OCI-LY7 (cell line): ENCODE results near the gene PODXL. TPM values are rescaled to one million over a fixed set of nuclear protein-coding genes. Genes with fewer than 3 reads are reported as not detected.

Experiments used
- BruUV-seq: library from RNA; stranded (reverse); fragments of 400-500 nt; replicated peaks from 2 replicates; lab custom pipeline; 2021; lab: Mats Ljungman, UMichigan
- CTCF ChIA-PET: fragments of 300-600 bp; sonication (Branson Sonifier 250); formaldehyde crosslinking; loops from one replicate; lab custom pipeline; 2022; ENCODE audit warnings: antibody characterized with exemption; ENCODE audit not compliant: unreplicated experiment; lab: Charles Lee
- POLR2A ChIA-PET: fragments of 300-600 bp; sonication (Branson Sonifier 250); formaldehyde crosslinking; loops from one replicate; lab custom pipeline; 2022; ENCODE audit warnings: antibody characterized with exemption; lab: Charles Lee
- DNase-seq: peaks from one replicate; pipeline ENCODE4 v3.0.0-alpha.2; 2015; ENCODE audit warnings: low spot score
- H2AFZ ChIP-seq: fragments of 200-600 bp; sonication (generic), shearing (Covaris generic); 2 replicates; pipeline ENCODE4 v1.6.1; 2014; ENCODE audit warnings: mild to moderate bottlenecking, antibody characterized with exemption, low read length, moderate library complexity
- H3K27ac ChIP-seq: fragments of 200-600 bp; sonication (generic); 2 replicates; pipeline ENCODE4 v1.5.1; 2014; ENCODE audit warnings: mixed run types, low read depth, mild to moderate bottlenecking, moderate library complexity, low read length, inconsistent platforms; ENCODE audit not compliant: poor library complexity, severe bottlenecking
- H3K36me3 ChIP-seq: fragments of 200-600 bp; sonication (generic); 2 replicates; pipeline ENCODE4 v1.6.1; 2014; ENCODE audit warnings: mild to moderate bottlenecking, antibody characterized with exemption, low read length, moderate library complexity, mixed read lengths; ENCODE audit not compliant: insufficient read depth
- H3K4me1 ChIP-seq: fragments of 200-600 bp; sonication (generic); 2 replicates; pipeline ENCODE4 v1.5.1; 2014; ENCODE audit warnings: mild to moderate bottlenecking, low read length; ENCODE audit not compliant: insufficient read depth, poor library complexity, severe bottlenecking
- H3K4me2 ChIP-seq: fragments of 200-600 bp; sonication (generic); 2 replicates; pipeline ENCODE4 v1.6.1; 2014; ENCODE audit warnings: mild to moderate bottlenecking, low read length
- H3K4me3 ChIP-seq: fragments of 200-600 bp; sonication (generic); 2 replicates; pipeline ENCODE4 v1.5.1; 2014; ENCODE audit warnings: mild to moderate bottlenecking, low read depth, low read length; ENCODE audit not compliant: poor library complexity, severe bottlenecking
- H3K79me2 ChIP-seq: fragments of 200-600 bp; sonication (generic); 2 replicates; pipeline ENCODE4 v1.6.1; 2016; ENCODE audit warnings: low read depth, mild to moderate bottlenecking, low read length, moderate library complexity, mixed read lengths; ENCODE audit not compliant: insufficient read depth
- H3K9me2 ChIP-seq: fragments of 200-600 bp; sonication (generic); 2 replicates; pipeline ENCODE4 v1.6.1; 2016; ENCODE audit warnings: mild to moderate bottlenecking, low read length, mixed read lengths; ENCODE audit not compliant: insufficient read depth
- H3K9me3 ChIP-seq: fragments of 200-600 bp; sonication (generic); 2 replicates; pipeline ENCODE4 v1.6.1; 2014; ENCODE audit warnings: mild to moderate bottlenecking, mixed run types, low read length, mixed read lengths
- H4K20me1 ChIP-seq: fragments of 200-600 bp; sonication (generic); 2 replicates; pipeline ENCODE4 v1.6.1; 2014; ENCODE audit warnings: mild to moderate bottlenecking, antibody characterized with exemption, low read length, moderate library complexity, mixed read lengths; ENCODE audit not compliant: insufficient read depth
- EZH2phosphoT487 ChIP-seq: fragments of 200-600 bp; sonication (generic); IDR thresholded peaks from 2 replicates; pipeline ENCODE4 v1.6.1; 2018; ENCODE audit warnings: low read depth, borderline replicate concordance, mild to moderate bottlenecking, mixed run types, antibody characterized with exemption, low read length, moderate library complexity, mixed read lengths
- intact Hi-C: fragments of 100-400 bp; cut with micrococcal nuclease; formaldehyde crosslinking; loops from one replicate; pipeline ENCODE4 v1.10.0; 2022; ENCODE audit not compliant: unreplicated experiment
- total RNA-seq, 2 experiments: library from RNA; depleted of rRNA in 1 of 2; stranded (reverse); fragments of >200 nt in 1 of 2; shearing (Covaris generic) in 1 of 2; gene quantifications; 2 replicates each; pipeline ENCODE4 v1.2.3, GENCODE V29; 2014 to 2022
- TF ChIP-seq, protein P1 (sequence below): fragments of 200-600 bp; sonication (generic); conservative IDR thresholded peaks from 2 replicates; pipeline ENCODE4 v1.5.1; 2014; ENCODE audit warnings: mild to moderate bottlenecking, antibody characterized with exemption, low read length, moderate library complexity, mixed read lengths

Gene PODXL
- total RNA-seq, 2 experiments from 2014 or later: 0.32 to 2.1 TPM

DNA sequence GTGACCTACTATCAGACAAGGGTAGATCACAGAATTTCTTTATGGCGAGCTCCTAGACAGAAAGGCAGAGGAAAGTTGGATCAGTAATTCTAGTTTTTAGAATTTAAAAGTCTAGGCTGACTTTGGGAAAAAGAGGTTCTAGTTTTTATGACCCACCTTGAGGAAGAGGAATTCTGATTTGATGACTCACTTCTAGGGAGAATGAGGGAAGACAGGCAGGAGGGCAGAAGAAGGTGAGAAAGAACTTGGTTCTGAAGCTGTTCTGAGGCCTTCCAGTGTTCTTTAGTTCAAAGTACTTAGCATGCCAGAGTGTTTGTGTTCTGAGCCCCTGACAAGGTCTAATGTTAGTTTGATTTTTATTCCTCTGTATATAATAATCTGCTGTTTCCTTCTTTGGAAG lies 97.2 kb downstream of the PODXL start:
- TF ChIP-seq EZH2phosphoT487: no peak
- TF ChIP-seq, protein P1, sequence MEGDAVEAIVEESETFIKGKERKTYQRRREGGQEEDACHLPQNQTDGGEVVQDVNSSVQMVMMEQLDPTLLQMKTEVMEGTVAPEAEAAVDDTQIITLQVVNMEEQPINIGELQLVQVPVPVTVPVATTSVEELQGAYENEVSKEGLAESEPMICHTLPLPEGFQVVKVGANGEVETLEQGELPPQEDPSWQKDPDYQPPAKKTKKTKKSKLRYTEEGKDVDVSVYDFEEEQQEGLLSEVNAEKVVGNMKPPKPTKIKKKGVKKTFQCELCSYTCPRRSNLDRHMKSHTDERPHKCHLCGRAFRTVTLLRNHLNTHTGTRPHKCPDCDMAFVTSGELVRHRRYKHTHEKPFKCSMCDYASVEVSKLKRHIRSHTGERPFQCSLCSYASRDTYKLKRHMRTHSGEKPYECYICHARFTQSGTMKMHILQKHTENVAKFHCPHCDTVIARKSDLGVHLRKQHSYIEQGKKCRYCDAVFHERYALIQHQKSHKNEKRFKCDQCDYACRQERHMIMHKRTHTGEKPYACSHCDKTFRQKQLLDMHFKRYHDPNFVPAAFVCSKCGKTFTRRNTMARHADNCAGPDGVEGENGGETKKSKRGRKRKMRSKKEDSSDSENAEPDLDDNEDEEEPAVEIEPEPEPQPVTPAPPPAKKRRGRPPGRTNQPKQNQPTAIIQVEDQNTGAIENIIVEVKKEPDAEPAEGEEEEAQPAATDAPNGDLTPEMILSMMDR: no peak
- ChIA-PET POLR2A (interaction anchor here (1.4 kb wide), 1 partner anchor 8 kb away, joined by 3 read pairs; no protein-coding TSS in a partner anchor), CTCF (no interaction called here)
- intact Hi-C loops: no loop called here
- no peaks in the 10 kb centered on the region for H4K20me1 ChIP-seq
- no peak overlapping the region for H3K4me2 ChIP-seq
- peaks cover 13% of the 10 kb centered on the region for H3K36me3 ChIP-seq
- no TSS peak for BruUV-seq
- no peaks in the 10 kb centered on the region for H3K79me2 ChIP-seq
- no peak for DNase-seq
- H3K4me1 ChIP-seq: peaks cover 7% of the 10 kb centered on the region
- H3K9me2 ChIP-seq: no peaks in the 10 kb centered on the region
- no peak overlapping the region for H2AFZ ChIP-seq
- no peak overlapping the region for H3K4me3 ChIP-seq
- H3K27ac ChIP-seq: no peak overlapping the region
- H3K9me3 ChIP-seq: no peaks in the 10 kb centered on the region

DNA sequence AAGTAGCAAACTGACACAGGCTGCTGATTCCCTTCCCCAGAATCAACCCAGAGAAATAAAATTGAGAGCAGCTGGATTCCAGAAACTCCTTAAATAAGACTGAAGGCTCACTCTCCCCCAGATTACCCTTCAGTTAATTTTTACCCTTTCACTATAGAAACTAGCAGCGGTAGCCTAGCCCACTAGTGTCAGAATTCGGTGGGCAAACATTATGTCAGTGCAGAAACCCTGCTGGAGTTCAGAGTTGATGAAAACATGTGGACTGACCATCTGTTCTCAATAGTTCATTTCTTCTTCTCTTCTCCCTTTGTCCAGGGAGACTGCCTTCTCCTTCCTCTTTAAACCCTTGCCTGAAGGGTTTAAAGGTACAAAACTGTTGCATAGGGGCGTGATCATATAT lies 100.1 kb downstream of the PODXL start:
- TF ChIP-seq, protein P1: no peak
- no peak for TF ChIP-seq EZH2phosphoT487
- ChIA-PET POLR2A (interaction anchor here (0.6 kb wide), 1 partner anchor 33 kb away, joined by 3 read pairs; no protein-coding TSS in a partner anchor), CTCF (no interaction called here)
- Histone ChIP-seq H3K4me1 (peaks cover 7% of the 10 kb centered on the region), H3K4me2 (no peak overlapping the region), H3K79me2 (no peaks in the 10 kb centered on the region), H2AFZ (no peak overlapping the region), H3K36me3 (peaks cover 8% of the 10 kb centered on the region), H3K9me2 (no peaks in the 10 kb centered on the region), H3K27ac (no peak overlapping the region), H3K9me3 (no peaks in the 10 kb centered on the region), H3K4me3 (no peak overlapping the region), H4K20me1 (no peaks in the 10 kb centered on the region)
- no TSS peak for BruUV-seq
- intact Hi-C loops: no loop called here
- no peak for DNase-seq

DNA sequence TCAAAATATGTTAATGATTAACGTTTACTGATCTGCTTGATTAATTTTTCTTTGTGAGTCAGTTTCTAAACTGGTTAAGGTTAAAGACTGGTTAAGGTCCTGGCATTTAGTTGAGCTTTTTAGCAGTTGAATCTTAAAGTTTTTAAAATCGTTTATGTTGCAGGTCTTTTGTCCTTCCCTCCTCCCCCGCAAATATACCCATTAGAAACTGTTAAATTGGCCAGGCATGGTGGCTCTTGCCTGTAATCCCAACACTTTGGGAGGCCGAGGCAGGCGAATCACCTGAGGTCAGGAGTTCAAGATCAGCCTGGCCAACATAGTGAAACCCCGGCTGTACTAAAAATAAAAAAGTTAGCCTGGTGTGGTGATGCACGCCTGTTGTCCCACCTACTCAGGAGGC lies 100.9 kb downstream of the PODXL start:
- peaks cover 8% of the 10 kb centered on the region for H3K36me3 ChIP-seq
- BruUV-seq: no TSS peak
- ChIA-PET POLR2A (interaction anchor here (0.7 to 1.4 kb wide), 4 partner anchors 9 to 1468 kb away, joined by 3 to 7 read pairs (median 4); no protein-coding TSS in a partner anchor), CTCF (no interaction called here)
- H4K20me1 ChIP-seq: no peaks in the 10 kb centered on the region
- H3K27ac ChIP-seq: no peak overlapping the region
- H3K79me2 ChIP-seq: no peaks in the 10 kb centered on the region
- H3K9me3 ChIP-seq: no peaks in the 10 kb centered on the region
- no peak overlapping the region for H3K4me3 ChIP-seq
- H3K4me1 ChIP-seq: peaks cover 7% of the 10 kb centered on the region
- intact Hi-C loops: no loop called here
- H2AFZ ChIP-seq: no peak overlapping the region
- no peaks in the 10 kb centered on the region for H3K9me2 ChIP-seq
- DNase-seq: no peak
- TF ChIP-seq, protein P1: no peak
- no peak for TF ChIP-seq EZH2phosphoT487
- H3K4me2 ChIP-seq: no peak overlapping the region
